CD4-positive, alpha-beta T cell treated with Interleukin-17A for 4 hours (primary cell): ENCODE data around the gene JKAMP.
"Not testable (repeated sequence)": the region's sequence is repeated elsewhere in the genome, so short reads cannot be mapped to it uniquely, and the experiment has no call there.

Experiments used
- DNase-seq: peaks from one replicate; pipeline ENCODE4 v3.0.0-alpha.2; 2020; ENCODE audit warnings: mixed read lengths

The JKAMP gene, protein sequence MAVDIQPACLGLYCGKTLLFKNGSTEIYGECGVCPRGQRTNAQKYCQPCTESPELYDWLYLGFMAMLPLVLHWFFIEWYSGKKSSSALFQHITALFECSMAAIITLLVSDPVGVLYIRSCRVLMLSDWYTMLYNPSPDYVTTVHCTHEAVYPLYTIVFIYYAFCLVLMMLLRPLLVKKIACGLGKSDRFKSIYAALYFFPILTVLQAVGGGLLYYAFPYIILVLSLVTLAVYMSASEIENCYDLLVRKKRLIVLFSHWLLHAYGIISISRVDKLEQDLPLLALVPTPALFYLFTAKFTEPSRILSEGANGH

DNA sequence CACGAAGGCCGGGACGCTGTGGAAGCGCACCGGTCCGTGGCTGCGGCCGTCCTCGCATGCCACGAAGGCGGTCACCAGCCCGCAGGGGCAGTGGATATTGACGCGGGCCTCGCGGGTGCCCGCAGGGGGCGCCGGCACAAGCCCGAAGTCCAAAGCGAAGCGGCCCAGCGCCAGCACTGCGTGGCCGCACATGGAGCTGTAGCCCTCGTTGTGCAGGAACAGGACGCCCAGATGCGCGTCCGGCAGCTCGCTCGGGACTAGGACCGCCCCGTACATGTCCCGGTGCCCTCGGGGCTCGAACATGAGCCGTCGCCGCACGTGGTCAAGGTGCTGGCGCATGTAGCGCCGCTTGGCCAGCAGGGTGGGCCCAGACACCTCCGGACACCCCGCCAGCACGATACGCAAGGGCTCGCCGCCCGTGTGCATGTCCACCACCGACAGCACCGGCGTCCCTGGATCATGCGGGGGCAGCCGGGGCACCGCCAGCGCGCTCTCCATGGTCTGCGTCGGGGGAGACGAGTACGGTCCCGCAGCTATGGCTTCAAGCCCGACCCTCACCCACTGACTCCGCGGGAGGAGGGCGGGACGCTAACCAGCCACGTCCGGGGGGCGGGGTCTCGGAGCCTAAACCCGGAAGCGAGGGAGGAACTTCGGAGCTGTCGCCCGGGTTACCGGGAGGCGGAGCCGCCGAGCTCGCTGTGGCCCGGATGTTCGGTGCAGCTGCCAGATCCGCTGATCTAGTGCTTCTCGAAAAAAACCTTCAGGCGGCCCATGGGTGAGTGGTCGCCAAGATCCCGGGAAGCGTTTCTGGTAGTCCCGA, at the start of gene JKAMP, which contains the start of gene L3HYPDH:
Gene JKAMP, plus strand, starts transcription at position 699 of the 820 bp plus-strand sequence. Its CDS starts 73 bp downstream, at position 772.
Gene L3HYPDH, minus strand, starts transcription at position 590 of the 820 bp plus-strand sequence. Its CDS starts 92 bp downstream, at position 498.
- peak; percentile 99 for DNase-seq

DNA sequence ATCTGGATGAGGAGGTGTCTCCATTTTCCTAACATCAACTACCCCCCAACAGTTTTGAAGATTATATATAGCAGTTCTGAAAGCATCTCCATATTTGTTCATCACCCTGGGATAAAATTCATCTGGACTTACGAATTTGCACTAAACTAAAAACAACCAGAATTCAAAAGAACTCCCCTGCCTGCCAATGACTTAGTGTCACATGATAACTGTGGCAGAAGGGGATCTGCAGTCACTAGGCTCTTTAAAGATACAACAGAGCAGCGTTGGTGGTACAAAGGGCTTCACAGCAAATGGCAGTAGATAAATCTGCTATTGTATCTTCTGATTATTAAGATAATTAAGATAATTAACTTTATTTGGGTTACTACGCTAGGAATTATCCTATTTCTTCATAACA, 49.2 kb upstream of the JKAMP start:
- DNase-seq, result no peak

- no peak for DNase-seq
Observed at GRCh38 chr14:59435987-59436386, 48.3 kb upstream of the JKAMP start.

DNA sequence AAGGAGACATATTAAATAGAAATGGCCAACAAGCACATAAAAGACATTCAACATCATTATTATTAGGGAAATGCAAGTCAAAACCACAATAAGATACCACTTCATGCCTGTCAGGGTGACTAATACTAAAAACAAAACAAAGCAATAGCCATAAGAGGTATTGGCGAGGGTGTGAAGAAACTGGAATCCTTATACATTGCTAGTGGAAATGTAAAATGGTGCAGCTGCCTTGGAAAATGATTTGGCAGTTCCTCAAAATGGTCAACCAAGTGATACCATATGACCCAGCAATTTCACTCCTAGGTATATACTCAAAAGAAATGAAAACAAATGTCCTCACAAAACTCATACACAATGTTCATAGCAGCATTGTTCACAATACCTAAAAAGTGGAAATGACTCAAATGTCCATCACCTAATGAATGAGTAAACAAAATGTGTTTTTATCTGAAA, 46.1 kb upstream of the JKAMP start:
- DNase-seq, result no peak

DNA sequence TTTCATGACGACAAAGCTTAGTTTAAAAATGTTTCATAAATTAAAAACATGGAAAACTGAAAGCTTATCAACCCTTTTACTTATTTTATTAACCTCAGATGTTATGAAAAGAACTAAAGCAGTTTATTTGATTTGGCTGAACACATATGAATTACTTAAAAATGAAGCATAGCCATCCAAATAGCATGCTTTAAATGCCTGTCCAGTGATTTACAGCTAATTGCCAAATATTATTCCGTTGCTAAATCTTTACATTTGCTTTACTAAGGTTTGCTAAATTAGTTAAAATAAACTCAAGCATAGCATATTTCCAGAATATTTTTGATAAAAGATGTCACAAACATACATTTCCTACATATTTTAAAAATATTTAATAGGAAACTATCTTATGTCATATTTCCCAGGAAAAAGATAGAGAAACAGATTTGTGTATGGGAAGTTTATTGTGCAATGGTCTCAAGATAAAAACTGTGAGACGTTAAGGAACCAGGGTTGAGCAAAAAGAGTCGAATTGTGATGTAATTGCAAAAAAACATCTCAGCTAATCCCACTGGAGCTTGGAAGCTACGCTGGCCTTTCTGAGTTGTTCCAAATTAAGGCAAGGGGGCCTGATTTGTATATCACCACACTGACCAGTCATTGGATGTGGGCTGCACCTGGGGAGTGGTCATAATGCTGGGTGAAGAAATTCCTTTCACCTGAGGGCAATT, 44.9 kb upstream of the JKAMP start:
- DNase-seq, result no peak

DNA sequence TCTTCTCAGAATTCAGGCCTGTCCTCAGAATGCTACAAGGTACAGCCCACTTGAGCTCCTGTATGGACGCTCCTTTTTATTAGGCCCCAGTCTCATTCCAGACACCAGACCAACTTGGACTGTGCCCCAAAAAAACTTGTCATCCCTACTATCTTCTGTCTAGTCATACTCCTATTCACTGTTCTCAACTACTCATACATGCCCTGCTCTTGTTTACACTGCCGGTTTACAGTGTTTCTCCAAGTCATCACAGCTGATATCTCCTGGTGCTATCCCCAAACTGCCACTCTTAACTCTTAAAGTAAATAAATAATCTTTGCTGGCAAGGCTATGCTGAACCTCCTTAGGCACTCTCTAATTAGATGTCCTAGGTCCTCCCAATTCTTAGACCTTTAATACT, 35.6 kb upstream of the JKAMP start:
- not testable (repeated sequence) for DNase-seq

DNA sequence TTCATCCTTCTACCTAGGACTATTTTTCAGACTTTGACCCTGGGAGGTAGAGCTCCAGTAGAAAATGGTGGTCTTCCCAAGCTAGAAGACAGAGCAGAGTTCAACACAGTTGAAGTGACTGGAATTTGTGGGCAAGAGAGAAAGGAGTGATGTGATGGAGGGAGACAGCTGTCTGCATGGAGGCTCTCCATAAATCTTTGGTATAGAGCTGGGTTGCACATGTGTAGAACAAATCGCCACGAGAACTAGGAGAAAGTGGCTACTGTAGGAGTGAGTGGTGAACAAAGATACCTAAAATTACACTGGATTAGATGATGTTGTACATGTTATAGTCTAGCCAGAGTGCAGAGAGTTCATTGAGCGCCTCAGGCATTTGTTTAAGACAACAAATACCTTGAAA, 33.6 kb upstream of the JKAMP start:
- no peak for DNase-seq

DNA sequence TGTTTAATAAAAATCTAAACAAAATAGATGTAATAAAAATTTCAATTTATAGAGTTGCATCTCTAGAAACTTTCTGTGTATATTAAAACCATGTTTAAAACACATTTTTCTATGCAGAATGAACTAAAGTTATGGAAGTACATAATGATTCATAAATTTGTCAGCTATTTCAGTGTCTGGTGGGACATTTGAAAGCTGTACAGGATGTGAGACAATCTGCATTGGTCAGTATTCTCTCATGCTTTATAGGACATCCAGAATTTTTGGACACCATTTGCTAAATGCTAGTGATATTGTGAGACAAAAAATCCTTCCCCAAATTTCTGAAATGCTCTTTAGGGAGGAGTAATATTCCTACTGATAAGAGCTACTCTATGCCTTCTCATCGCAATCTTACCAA, 32.5 kb upstream of the JKAMP start:
- no peak for DNase-seq

DNA sequence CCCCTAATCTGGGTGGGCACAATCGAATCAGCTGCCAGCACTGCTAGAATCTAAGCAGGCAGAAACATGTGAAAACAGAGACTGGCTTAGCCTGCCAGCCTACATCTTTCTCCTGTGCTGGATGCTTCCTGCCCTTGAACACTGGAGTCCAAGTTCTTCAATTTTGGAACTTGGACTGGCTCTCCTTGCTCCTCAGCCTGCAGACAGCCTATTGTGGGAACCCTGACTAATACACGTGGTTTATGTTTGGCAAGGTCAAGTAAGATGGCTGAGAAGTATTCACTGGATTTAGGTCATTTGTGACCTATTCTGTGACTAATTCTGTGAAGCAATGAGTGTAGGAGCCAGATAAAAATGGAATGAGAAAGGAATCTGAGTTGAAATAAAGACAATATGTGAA, 30.2 kb upstream of the JKAMP start:
- DNase-seq, result no peak

GRCh38 chr14:59455411-59455810, 28.9 kb upstream of the JKAMP start:
- DNase-seq, result no peak

DNA sequence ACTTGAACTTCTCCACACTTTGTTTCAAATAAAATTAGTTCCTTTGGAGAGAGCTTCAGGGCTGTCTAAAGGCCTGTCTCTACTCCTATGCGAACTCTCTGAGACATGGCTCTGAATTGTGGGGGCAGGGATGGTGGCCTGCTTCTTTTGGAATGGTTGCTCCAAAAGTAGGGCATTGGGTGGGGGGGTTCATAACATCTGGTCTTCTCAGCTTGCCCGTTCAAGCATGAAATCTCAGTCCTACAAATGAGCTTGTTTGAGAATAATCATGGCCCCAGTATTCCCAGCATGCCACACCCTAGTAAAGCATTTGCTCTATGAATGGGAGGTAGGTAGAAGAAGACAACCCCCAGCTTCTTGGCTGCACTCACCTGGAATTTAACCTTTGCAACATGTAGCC, 25.8 kb upstream of the JKAMP start:
- no peak for DNase-seq

- DNase-seq, result no peak
Observed at GRCh38 chr14:59460378-59460777, 23.9 kb upstream of the JKAMP start.

- DNase-seq, result no peak
Observed at GRCh38 chr14:59461891-59462290, 22.4 kb upstream of the JKAMP start.

DNA sequence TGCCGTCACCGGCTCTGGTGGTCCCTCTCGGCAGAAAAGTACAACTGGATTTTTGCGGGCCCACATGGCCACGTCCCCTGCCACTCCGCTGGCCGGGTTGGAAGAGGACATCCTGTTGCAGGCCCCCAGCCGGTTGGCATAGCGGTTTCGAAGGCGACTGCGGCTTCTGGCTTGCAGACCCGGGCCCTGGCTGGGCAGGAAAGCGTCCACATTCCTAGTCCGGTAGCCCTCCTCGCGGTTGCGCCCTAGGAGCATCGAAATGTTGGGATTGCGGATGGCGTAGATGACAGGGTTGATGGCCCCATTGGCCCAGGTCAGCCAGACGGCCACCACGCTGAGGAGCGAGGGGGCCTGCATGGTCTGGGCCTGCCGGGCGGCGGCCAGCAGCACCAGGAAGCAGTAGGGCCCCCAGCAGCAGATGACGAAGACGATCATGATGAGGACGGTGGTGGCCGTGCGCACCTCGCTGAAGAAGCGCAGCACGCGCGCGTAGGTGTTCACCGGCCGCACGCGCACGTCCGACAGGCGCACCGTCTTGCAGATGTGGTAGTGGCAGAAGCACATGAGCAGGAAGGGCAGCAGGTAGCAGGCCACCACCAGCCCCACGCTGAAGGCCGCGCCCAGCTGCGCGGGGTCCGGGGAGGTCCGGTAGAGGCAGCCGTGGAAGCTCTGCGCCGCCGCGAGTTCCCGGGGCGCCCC, 20.4 kb upstream of the JKAMP start:
- peak; percentile 39 for DNase-seq

GRCh38 chr14:59464486-59465315, 19.6 kb upstream of the JKAMP start:
- DNase-seq, result peak; percentile 64

GRCh38 chr14:59465316-59466135, 18.8 kb upstream of the JKAMP start, which contains the start of gene GPR135:
TSS of gene GPR135 (minus strand) at chr14:59465380. CDS start at chr14:59465226, 154 bp downstream.
- peak; percentile 60 for DNase-seq

- DNase-seq, result no peak
Observed at GRCh38 chr14:59474172-59474571, 10.1 kb upstream of the JKAMP start.

DNA sequence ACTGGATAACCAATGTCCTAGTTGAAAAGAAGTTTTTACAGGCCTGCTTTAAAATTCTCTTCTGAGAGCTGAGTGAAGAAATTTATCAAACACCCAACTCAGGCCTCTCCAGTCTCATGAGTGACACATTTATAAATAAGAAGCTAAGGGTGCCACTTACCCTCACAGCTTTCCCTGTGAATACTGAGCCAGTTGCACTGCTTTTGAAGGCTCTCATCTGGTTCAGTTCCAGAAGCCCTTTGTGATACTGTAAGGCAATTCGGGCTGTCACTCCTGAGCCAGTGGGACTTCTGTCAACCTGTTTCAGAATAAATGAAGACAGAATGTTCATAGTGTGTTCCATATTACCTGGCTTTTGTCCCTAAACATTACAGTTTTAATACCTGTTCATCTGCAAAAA, 8.6 kb upstream of the JKAMP start:
- DNase-seq, result no peak

DNA sequence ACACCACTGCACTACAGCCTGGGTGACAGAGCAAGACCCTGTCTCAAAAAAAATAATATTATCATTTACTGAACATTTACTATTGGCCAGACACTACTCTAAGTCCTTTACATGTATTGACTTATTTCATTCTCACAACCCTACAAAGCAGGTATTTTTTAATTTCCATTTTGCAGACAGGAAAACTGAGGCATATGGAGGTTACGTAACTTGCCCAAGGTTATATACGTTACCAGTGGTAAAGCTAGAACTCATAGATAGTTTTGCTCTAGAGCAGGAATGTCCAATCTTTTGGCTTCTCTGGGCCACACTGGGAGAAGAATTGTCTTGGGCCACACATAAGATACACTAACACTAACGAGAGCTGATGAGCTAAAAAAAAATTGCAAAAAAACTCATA, 5.8 kb upstream of the JKAMP start:
- no peak for DNase-seq

DNA sequence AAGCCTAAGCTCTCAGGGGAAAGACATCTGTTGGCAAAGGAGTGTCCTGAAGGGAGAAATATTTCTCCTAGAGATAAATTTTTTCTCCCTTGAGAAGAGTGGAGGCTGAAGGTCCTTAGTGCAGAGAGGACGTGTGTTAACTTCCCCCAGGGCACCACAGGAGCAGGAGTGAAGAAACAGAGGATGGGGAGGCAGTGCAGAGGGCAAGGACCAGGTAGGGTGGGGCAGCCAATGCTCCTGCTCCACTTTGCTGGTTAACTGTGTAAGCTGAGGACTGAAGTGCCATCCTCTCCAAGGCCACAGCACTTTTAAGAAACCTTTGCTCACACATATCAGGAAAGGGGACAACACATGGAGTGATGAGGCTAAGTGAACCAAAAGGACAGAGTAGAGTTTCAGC, 4.2 kb upstream of the JKAMP start:
- DNase-seq, result no peak

DNA sequence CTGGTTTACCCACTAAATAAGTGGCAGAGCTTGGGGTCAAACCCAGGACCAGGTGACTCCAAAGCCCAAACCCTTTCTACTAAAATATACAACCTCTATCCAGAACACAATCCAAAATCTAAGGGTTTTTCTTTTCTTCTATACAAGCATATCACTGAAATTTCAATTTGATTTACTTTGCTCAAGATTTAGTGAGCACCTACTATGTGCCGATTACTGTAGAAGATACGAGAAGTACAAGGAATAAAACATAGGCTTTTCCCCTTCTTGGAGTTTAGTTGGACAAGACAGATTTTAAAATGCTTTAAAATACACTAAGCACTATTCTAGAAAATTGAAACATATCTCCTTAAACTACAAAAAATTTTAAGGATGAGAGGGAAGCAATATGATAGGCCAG, 2.9 kb upstream of the JKAMP start:
- no peak for DNase-seq
